Measurements from ENCODE around the gene UPF1.
"Not testable (repeated sequence)": the region's sequence is repeated elsewhere in the genome, so short reads cannot be mapped to it uniquely, and the experiment has no call there.

The UPF1 gene

DNA sequence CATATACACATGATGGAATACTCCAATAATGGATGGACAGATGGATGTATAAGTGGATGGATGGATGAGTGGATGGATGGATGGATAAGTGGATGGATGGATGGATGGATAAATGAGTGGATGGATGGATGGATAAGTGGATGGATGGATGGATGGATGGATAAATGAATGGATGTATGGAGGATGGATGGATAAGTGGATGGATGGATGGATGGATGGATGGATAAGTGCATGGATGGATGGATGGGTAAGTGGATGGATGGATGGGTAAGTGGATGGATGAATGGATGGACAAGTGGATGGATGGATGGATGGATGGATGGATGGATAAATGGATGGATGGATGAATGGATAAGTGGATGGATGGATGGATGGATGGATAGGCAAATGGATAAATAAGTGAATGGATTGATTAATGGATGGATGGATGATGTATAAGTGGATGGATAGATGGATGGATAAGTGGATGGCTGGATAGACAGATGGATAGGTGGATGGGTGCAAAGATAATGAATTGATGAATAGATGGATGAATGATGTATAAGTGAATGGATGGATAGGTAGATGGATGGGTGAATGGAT lies 32.3 kb upstream of the UPF1 start:
- FAIRE-seq: no peak

DNA sequence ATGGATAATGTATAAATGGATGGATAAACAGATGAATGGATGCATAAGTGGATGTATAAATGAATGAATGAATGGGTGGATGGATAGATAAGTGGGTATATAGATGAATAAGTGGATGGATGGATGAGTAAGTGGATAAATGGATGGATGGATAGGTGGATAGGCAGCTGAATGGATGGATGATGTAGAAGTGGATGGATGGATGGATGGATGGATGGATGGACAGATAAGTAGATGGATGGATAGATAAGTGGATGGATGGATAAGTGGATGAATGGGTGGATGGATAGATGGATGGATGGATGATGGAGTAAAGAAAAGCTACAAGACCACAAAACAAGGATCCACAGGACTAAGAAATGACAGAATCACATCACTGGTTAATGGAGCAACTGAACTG lies 31.7 kb upstream of the UPF1 start:
- FAIRE-seq: no peak

DNA sequence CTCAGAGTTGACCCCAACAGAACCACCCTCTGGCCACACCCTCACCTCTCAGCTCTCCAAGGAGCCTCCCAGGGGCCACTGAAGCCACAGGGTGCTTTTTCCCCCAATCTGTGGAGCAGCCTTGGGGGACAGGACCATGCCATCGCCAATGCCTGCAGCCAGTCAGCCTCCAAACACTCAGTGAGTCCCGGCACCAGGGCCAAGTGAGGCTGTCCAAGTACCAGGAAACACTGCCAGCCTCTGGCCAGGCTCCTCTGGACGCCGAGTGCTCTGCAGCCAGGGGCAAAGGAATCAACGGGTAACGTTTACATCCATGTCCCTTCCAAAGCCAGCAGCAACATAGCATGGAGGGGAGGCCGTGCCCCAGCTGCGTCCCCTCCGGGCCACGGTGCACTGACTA lies 31.1 kb upstream of the UPF1 start:
- no peak for FAIRE-seq

- FAIRE-seq: no peak
Observed at GRCh38 chr19:18802354-18802753, 29.4 kb upstream of the UPF1 start.

- FAIRE-seq: no peak
Observed at GRCh38 chr19:18803550-18804138, 28.1 kb upstream of the UPF1 start.

- no peak for FAIRE-seq
Observed at GRCh38 chr19:18804139-18804601, 27.6 kb upstream of the UPF1 start.

DNA sequence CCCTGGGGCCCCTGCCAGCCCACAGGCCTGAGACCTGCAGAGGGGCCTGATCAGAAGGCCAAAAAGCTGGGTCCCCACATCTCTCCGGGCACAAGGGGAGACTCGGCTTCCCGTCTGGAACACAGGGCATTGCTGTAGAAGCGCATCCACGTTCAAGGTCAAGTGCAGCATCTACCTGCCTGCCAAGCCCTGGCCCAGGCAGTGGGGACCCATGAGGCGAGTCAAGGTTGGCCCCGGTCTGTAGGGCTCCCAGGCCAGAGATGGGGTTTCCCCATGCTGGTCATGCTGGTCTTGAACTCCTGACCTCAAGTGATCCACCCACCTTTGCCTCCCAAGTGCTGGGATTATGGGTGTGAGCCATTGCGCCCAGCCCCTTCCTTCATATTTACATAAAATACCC lies 27.1 kb upstream of the UPF1 start:
- FAIRE-seq: no peak

DNA sequence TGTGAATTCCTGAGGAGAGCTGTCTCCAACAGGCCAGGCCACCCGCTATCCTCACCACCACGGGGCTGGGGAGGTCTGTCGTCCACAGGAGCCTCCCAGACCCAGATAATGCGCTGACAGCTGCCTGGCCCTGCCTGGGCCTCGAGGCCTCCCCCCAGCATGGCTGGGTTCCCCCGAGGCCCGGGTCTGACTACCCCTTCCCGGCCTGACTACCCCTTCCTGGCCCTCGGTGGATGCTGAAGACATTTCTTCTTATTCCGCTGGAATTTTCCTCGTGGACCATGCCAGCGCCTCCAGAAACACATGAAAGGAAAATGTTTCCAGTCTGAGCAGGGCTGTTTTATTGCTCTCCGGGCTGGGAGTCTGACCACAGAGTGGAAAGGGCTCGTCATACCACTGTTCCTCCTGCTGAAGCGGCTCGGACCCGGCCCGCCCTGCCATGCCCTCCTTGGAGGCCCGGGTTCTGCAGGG lies 23.9 kb upstream of the UPF1 start:
- no peak for FAIRE-seq

GRCh38 chr19:18809149-18809868 lies 22.4 kb upstream of the UPF1 start:
- FAIRE-seq: no peak

DNA sequence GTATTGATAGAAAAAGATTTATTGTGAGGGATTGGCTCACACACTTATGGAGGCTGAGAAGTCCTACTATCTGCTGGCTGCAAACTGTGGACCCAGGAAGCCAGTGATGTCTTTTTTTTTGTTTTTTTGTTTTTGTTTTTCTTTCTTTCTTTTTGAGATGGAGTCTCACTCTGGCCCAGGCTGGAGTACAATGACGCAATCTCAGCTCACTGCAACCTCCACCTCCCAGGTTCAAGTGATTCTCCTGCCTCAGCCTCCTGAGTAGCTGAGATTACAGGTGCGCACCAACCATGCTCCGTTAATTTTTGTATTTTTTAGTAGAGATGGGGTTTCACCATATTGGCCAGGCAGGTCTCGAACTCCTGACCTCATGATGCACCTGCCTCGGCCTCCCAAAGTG lies 20.1 kb upstream of the UPF1 start:
- FAIRE-seq: not testable (repeated sequence)

- no peak for FAIRE-seq
Observed at GRCh38 chr19:18814063-18814462, 17.7 kb upstream of the UPF1 start.

- no peak for FAIRE-seq
Observed at GRCh38 chr19:18815673-18816072, 16.1 kb upstream of the UPF1 start.

GRCh38 chr19:18816645-18817044 lies 15.1 kb upstream of the UPF1 start:
- FAIRE-seq: not testable (repeated sequence)

DNA sequence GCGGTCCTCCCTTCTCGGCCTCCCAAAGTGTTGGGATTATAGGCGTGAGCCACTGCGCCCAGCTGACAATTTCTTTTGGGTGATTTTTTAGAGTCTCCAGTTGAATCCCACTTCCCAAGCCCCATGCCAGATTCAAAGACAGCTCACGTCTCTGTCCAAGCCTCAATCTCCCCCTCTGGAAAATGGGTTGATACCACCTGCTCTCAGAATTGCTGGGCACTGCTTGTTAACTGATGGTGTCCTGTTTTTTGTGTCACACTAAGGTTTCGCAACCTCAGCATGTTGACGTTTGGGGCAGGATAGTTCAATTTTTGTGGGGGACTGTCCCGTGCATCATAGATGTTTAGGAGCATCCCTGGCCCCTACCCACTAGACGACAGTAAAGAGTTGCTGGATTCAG lies 14.2 kb upstream of the UPF1 start:
- FAIRE-seq: no peak

- no peak for FAIRE-seq
Observed at GRCh38 chr19:18828786-18829185, 3.0 kb upstream of the UPF1 start.

GRCh38 chr19:18830488-18830887 lies 1.3 kb upstream of the UPF1 start:
- no peak for FAIRE-seq

GRCh38 chr19:18832306-18833140 lies 764 bp downstream of the UPF1 start:
- FAIRE-seq: no peak

GRCh38 chr19:18833141-18833476 lies 1.4 kb downstream of the UPF1 start:
- no peak for FAIRE-seq

- FAIRE-seq: no peak
Observed at GRCh38 chr19:18833849-18834643, 2.3 kb downstream of the UPF1 start.

- no peak for FAIRE-seq
Observed at GRCh38 chr19:18834644-18834984, 2.9 kb downstream of the UPF1 start.

GRCh38 chr19:18839465-18840287 lies 7.9 kb downstream of the UPF1 start:
- no peak for FAIRE-seq

Measured in islet of Langerhans (tissue), 1 donor.